AG04450 (cell line): ENCODE data around the gene BUD13. TPM values are rescaled to one million over a fixed set of nuclear protein-coding genes. Genes with fewer than 3 reads are reported as not detected.

Experiments used
- CTCF ChIA-PET: fragments of 300-600, 350-600 bp; formaldehyde crosslinking; extraction: SDS; loops from one replicate; lab custom pipeline; 2022; ENCODE audit warnings: antibody characterized with exemption, inconsistent platforms; lab: Charles Lee
- POLR2A ChIA-PET: fragments of 350-600 bp; formaldehyde crosslinking; extraction: SDS; loops from one replicate; lab custom pipeline; 2021; ENCODE audit warnings: antibody characterized with exemption, inconsistent platforms; lab: Yijun Ruan, JAX
- DNase-seq: peaks from one replicate; pipeline ENCODE4 v3.0.0-alpha.2; 2011; ENCODE audit warnings: low read depth, low spot score
- H3K27ac ChIP-seq: one replicate; pipeline ENCODE4 v1.5.1; 2012; ENCODE audit warnings: low read depth, low read length, control low read depth
- H3K27me3 ChIP-seq: one replicate; pipeline ENCODE4 v1.6.0; 2012; ENCODE audit warnings: low read length; ENCODE audit not compliant: control insufficient read depth, insufficient read depth
- H3K4me3 ChIP-seq: 2 replicates; pipeline ENCODE4 v1.5.1; 2011; ENCODE audit warnings: mild to moderate bottlenecking, low read depth, low read length, control low read depth
- H3K9me3 ChIP-seq: 2 replicates; pipeline ENCODE4 v1.5.1; 2012; ENCODE audit warnings: low read length; ENCODE audit not compliant: control insufficient read depth, insufficient read depth
- CTCF ChIP-seq: IDR thresholded peaks from 2 replicates; pipeline ENCODE4 v1.5.1; 2011; ENCODE audit warnings: low read depth, low read length, control low read depth, inconsistent platforms
- polyA plus RNA-seq: library from polyadenylated mRNA; depleted of rRNA; stranded (reverse); fragments of >200 nt; gene quantifications from 2 replicates; pipeline ENCODE4 v1.2.3, GENCODE V29; 2011

BUD13 gene
- polyA plus RNA-seq, 1 experiment, result 12.3 TPM

GRCh38 chr11:116792869-116793771 lies 20.3 kb upstream of the BUD13 start:
- no peak for TF ChIP-seq CTCF
- no peak for DNase-seq
- Histone ChIP-seq H3K27me3 (no peaks in the 10 kb centered on the region), H3K4me3 (no peak overlapping the region), H3K9me3 (no peaks in the 10 kb centered on the region), H3K27ac (no peak overlapping the region)
- ChIA-PET POLR2A (interaction anchor here (0.5 kb wide), 1 partner anchor 18 kb away, joined by 3 read pairs; no protein-coding TSS in a partner anchor), CTCF (interaction anchor here (0.6 to 11.0 kb wide), 6 partner anchors 13 to 434 kb away, joined by 3 to 209 read pairs (median 16); partner anchors contain the start of gene APOA1)

GRCh38 chr11:116792144-116792868 lies 19.5 kb upstream of the BUD13 start:
- POLR2A ChIA-PET, result interaction anchor here (0.5 kb wide), 1 partner anchor 17 kb away, joined by 3 read pairs; no protein-coding TSS in a partner anchor
- H3K4me3 ChIP-seq, result no peak overlapping the region
- H3K27ac ChIP-seq, result no peak overlapping the region
- no peak for DNase-seq
- no peak for TF ChIP-seq CTCF
- no peaks in the 10 kb centered on the region for H3K9me3 ChIP-seq
- no peaks in the 10 kb centered on the region for H3K27me3 ChIP-seq
- CTCF ChIA-PET, result interaction anchor here (0.8 to 11.0 kb wide), 18 partner anchors 9 to 454 kb away, joined by 3 to 209 read pairs (median 7); partner anchors contain the start of genes APOA1, PAFAH1B2 and SIK3

- Histone ChIP-seq H3K27me3 (no peaks in the 10 kb centered on the region), H3K4me3 (no peak within 1 kb of the TSS), H3K27ac (no peak within 1 kb of the TSS), H3K9me3 (no peaks in the 10 kb centered on the region)
- DNase-seq, result no peak
- CTCF ChIA-PET, result interaction anchor here (0.6 to 11.0 kb wide), 52 partner anchors 8 to 496 kb away, joined by 3 to 209 read pairs (median 5); partner anchors contain the start of genes APOA1, APOA4, APOC3 and BUD13
- TF ChIP-seq CTCF, result no peak
- POLR2A ChIA-PET, result interaction anchor here (1.1 kb wide), 1 partner anchor 435 kb away, joined by 3 read pairs; no protein-coding TSS in a partner anchor
Measured at GRCh38 chr11:116791813-116792143, 19.0 kb upstream of the BUD13 start, which contains the start of gene APOA5. Gene APOA5, minus strand, starts transcription at chr11:116791879. Its CDS starts 19 bp downstream, at chr11:116791860.

GRCh38 chr11:116791002-116791812 lies 18.4 kb upstream of the BUD13 start:
- Histone ChIP-seq H3K27ac (no peak overlapping the region), H3K27me3 (no peaks in the 10 kb centered on the region), H3K9me3 (no peaks in the 10 kb centered on the region), H3K4me3 (no peak overlapping the region)
- DNase-seq, result no peak
- TF ChIP-seq CTCF, result peak; percentile 90
- ChIA-PET CTCF (interaction anchor here (0.6 to 11.0 kb wide), 54 partner anchors 8 to 497 kb away, joined by 3 to 209 read pairs (median 5); partner anchors contain the start of genes APOA1, APOA4, APOC3 and BUD13), POLR2A (interaction anchor here (1.1 kb wide), 1 partner anchor 435 kb away, joined by 3 read pairs; no protein-coding TSS in a partner anchor)
